Activated CD4-positive, alpha-beta T cell treated with anti-CD3 and anti-CD28 coated beads for 24 hours (primary cell): ENCODE data around the gene H1-8.
"Not testable (repeated sequence)": the region's sequence is repeated elsewhere in the genome, so short reads cannot be mapped to it uniquely, and the experiment has no call there.

ENCODE experiments used
- DNase-seq, 2 donors: peaks; one replicate each; pipeline ENCODE4 v3.0.0-alpha.2; 2020; ENCODE audit warnings: low read depth in 2 of 2

Gene H1-8

DNA sequence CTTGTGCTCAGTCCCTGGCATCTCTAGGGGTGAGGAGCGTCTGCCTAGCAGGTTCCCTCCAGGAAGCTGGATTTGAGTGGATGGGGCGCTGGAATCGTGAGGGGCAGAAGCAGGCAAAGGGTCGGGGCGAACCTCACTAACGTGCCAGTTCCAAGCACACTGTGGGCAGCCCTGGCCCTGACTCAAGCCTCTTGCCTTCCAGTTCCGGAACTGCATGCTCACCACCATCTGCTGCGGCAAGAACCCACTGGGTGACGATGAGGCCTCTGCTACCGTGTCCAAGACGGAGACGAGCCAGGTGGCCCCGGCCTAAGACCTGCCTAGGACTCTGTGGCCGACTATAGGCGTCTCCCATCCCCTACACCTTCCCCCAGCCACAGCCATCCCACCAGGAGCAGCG, 9.6 kb upstream of the H1-8 start:
- no peak for DNase-seq

DNA sequence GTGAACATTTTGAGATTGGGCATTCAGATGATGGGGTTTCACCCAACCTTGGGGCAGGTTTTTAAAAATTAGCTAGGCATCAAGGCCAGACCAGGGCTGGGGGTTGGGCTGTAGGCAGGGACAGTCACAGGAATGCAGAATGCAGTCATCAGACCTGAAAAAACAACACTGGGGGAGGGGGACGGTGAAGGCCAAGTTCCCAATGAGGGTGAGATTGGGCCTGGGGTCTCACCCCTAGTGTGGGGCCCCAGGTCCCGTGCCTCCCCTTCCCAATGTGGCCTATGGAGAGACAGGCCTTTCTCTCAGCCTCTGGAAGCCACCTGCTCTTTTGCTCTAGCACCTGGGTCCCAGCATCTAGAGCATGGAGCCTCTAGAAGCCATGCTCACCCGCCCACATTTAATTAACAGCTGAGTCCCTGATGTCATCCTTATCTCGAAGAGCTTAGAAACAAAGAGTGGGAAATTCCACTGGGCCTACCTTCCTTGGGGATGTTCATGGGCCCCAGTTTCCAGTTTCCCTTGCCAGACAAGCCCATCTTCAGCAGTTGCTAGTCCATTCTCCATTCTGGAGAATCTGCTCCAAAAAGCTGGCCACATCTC, 8.4 kb upstream of the H1-8 start:
- DNase-seq = no peak

DNA sequence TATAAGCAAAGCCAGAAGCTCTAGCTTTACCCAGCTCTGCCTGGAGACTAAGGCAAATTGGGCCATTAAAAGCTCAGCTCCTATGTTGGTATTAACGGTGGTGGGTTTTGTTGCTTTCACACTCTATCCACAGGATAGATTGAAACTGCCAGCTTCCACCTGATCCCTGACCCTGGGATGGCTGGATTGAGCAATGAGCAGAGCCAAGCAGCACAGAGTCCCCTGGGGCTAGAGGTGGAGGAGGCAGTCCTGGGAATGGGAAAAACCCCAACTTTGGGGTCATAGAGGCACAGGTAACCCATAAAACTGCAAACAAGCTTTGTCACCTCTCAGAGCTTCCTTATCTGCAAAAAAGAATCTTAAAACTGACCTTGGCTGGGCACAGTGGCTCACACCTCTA, 7.9 kb upstream of the H1-8 start:
- no peak for DNase-seq

DNA sequence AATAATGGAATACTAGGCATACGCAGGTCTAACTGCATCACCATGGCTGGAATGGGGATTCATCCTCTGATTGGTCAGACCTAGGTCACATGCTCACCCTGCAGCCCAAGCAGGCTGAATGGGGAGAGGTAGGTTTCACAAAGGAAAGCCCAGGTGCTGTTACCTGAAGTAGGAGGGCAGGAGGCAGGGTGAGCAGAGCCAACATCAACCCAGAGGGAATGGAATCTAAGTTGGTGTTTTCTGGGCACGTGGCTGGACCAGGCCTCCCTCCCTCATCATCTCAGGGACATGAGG, 6.7 kb upstream of the H1-8 start:
- no peak for DNase-seq

DNA sequence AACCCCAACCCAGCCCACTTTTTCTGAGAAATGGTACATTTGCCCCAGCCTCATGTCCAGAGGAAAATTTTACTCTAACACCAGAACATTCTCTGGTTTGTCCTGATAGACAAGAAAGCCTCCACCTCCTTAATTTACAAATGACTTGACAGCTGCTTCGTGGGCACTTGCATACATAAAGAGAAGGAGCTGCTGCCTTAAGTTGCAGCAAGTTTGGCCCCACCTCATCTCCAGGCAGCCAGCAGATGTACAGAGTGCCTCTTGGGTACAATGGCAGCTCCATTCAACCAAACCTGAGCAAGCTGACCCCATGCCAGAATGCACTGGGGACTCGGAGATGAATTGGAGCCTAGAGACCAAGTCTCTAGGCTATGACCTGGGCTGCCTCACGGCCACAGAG, 6.2 kb upstream of the H1-8 start:
- no peak for DNase-seq

DNA sequence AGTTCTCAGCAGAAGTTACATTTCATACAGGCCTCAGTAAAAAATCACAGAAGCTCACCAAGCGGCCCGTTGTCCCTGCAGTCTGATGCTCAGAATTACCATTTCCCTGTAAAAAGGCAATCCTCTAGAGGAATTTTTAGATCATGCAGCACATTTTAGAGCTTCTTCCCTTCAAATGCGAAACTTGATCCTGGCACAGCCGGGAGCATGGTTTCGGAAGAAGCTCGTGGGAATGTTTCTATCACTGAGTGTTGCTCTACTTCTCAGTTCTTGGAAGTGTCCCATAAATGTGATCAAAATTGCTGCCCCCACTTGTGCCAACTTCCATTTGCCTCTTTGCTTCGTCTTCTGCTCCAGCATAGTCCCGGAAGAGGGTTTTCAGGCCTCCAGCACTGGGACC, 3.8 kb upstream of the H1-8 start:
- no peak for DNase-seq

DNA sequence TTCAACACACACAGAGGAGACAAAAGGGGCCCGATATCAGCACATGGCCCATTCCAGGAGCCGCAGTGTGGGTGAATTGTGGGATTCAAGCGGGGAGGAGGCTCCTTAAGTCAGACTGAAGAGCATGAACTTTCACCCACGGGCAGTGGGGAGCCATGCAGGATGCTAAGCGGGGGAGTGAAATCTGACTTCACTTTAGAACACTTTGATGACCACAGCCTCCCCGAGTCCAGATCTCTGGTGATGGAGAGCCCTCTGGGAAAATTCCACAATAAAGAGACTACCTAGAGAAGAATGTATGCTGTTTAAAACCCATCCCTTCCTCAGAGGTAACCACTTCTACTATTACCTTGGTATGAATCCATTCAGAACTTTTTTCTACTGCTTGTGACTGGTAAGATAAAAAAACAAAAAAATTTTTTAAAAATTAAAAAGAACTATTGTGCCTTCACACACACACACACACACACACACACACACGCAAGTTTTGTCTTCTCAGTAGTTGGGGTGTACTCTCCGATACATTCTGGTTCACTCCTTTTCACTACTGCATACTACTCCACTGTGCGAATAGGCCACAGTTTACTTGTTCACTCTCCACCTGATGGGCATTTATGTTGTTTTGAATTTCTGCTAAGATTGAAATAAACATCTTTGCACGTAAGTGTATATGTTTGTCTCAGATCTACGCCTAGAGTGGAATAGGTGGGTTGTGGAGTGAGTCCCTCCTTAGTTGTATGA, 2.0 kb upstream of the H1-8 start:
- DNase-seq = no peak

DNA sequence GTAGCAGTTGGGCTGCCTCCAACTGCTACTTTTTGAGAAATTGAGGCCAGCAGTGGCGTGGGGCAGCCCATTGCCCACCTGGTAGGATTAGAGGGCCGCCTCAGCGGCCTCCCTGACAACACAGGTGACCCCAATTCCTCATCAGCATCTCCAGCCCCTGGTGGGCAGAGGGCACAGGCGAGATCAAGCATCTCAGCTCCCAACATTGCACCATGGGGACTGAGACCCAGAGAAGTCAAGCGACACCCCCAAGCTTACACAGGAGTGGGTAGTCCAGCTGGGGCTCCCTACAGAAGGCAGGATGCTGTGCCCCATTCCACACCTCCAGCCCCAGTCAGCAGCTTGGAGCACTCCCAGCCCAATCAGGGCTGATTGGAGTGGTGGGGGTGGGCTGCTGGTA, 228 bp upstream of the H1-8 start:
- no peak for DNase-seq

DNA sequence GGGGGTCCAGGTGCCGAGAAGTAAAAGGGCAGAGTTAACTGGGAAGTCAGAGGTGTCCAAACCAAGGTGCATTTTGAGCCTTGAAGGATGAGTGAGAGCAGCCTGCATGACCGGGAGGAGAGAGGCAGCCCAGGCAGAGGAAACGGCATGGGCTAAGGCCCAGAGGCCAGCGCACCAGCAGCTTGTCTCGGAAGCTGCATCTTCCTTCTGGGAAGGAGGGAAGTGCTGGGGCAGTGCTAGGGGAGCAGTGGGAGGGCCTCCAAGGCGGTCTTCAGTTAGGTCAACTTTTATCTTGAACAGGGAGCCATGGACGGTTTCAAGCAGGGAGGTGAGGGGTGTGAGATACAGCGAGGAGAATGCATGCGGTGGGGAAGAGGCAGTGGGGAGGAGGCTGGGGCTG, 1.0 kb downstream of the H1-8 start:
- no peak for DNase-seq

DNA sequence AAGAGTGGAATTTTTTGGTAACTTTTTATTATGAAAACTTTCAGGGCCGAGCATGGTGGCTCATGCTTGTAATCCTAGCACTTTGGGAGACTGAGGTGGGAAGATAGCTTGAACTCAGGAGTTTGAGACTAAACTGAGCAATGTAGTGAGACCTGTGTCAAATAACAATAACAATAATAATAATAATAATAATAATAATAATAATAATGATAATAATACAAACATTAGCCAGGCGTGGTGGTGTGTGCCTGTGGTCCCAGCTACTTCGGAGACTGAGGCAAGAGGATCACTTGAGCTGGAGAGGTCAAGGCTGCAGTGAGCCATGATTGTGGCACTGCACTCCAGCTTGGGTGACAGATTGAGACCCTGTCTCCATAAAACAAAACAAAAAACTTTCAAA, 3.0 kb downstream of the H1-8 start:
- not testable (repeated sequence) for DNase-seq

DNA sequence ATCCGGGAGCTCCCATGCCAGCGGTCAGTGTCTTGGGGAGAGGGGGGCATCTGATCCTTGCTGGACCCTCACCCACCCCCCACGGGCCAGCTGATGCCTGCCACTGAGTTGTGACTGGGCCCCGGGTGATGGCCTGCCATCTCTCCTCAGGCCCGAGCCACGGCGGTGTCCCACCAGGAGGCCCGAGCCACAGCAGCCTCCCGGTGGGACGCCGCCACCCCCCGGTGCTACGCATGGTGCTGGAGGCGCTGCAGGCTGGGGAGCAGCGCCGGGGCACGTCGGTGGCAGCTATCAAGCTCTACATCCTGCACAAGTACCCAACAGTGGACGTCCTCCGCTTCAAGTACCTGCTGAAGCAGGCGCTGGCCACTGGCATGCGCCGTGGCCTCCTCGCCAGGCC, 4.3 kb downstream of the H1-8 start:
- DNase-seq = no peak

DNA sequence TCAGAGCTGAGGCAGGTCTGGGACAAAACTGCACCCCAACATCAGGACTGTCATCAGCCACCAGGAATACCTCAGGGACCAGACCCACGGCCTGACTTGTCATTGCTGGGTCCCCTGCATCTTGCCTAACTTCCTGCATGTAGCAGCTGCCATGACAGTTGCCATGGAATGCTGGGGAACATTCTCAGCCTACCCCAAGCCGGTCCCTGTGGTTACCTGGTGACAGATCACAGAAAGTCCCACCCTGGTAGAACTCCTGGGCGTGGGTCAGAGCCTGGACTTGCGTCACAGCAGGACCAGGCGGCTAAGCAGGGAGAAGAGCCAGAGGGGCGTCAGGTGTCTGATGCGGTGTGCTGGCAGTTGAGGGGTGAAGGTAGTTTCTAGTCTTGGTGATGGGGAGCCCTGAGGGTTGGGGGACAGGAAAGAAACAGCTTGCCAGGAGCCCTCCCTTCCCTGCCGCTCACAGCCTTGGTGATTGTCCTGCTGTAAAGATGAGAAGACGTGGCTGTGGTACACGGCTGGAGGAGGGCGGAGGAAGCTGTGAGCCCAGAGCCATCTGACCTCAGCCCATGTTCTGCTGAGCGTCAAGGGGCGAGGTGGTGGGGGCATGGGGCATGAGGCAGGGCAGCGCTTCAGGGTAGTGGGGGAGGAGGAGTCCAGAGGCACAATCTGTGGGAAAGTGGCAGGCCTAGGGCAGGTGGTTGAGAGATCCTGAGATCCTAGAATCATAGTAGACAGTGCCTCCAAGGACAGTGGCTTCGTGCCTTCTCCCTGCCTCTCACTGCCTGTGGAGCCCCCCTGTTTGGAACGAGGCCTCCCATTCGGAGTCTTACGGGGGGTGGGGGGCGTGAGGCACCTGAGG, 5.4 kb downstream of the H1-8 start:
- no peak for DNase-seq

DNA sequence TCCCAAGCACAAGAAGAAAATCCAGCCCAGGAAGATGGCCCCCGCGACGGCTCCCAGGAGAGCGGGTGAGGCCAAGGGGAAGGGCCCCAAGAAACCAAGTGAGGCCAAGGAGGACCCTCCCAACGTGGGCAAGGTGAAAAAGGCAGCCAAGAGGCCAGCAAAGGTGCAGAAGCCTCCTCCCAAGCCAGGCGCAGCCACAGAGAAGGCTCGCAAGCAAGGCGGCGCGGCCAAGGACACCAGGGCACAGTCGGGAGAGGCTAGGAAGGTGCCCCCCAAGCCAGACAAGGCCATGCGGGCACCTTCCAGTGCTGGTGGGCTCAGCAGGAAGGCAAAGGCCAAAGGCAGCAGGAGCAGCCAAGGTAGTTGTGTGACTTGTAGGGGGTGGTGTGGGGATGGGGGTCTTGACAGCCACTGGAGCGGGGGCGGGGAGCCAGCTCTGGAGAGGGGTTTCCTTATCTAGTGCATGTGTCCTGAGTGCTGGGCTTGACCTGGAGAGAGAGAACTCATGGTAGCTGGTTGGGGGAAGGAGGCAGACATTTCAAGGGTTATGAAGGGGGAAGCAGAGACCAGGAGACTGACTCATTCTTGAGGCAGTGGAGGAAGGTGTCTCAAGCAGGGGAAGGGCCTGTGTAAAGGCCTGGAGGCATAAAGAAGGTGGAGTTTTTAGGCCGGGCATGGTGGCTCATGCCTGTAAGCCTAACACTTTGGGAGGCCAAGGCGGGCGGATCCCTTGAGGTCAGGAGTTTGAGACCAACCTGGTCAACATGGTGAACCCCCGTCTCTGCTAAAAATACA, 6.2 kb downstream of the H1-8 start:
- no peak for DNase-seq

DNA sequence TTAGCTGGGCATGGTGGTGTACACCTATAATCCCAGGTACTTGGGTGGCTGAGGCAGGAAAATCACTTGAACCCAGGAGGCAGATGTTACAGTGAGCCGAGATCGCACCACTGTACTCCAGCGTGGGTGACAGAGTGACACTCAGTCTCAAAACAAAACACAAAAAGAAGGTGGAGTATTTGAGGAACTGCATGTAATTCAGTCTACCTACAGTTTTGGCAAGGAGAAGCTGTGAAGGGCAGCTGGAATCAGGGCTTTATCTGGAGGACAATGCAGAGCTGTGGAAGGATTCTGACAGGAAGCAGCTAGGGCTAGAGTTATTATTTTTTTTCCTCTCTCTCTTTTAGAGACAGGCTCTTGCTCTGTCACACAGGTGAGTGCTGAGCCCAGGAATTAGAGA, 6.8 kb downstream of the H1-8 start:
- no peak for DNase-seq

DNA sequence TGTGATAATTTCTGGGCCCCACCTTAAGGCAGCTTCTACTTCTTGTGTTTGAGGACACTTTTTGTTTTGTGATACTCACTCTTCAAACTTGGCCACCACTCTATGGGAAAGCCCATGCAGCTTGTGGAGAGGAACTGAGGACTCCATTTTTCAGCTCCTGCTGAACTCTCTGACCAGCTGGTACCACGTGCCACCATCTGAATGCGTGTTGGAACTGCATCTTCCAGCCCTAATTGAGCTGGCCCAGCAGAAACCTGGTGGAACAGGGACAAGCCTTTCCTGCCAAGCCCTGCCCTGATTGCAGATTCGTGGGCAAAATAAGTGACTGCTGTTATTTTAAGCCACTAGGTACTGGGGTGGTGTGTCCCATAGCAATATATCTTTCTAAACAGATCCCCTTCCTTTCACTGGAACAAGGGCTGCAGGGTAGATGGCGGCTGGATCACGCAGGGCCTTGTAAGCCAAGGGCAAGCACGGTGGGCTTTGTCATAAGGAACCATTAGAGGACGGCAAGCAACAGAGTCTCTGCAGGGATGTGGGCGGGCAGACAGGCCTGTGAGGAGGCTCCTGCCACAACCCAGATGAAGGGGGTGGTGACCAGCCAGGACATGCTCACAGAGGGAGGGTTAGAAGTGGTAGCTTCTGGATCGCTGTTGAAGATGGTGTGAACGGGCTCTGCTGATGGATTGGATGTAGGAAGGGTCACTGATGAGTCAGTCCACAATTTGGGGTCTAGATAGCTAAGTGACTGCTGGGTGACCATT, 9.5 kb downstream of the H1-8 start:
- DNase-seq = no peak

DNA sequence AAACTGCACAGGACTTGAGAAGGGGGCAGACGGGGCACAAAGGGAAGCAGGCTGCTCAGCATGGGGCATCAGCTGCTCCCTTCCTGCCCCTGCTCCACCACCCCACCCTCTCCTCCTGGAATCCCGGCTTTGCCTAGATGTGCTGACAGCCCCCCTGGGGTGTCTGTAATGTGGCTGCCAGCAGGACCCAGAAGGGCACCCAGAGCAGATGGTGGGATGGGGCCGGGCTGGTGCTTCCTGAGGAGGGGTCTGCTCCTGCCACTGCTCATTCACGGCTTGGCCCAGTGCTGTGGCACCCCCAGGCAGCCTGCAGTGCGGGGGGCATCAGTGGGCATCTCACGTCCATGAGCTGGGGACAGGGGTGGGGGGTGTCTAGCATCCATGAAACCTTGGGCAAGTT, 10.2 kb downstream of the H1-8 start:
- no peak for DNase-seq

DNA sequence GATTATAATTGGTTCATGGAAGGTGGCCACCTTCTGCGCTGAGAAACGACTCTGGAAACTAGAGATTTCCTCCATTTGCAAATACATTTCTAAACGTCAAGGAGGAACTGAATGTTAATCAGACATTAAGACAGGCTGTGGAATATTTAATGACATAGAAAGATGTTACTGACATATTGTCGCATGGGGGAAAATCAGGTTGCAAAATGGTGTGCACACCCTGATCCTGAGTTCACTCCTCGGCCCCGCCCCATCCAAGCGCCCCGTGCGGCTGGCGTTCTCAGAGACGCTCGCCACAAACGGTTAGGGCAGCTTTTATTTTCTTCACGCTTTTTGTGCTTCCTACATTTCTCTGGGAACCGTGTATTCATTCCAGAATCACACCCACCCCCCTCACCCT, 10.7 kb downstream of the H1-8 start:
- no peak for DNase-seq

DNA sequence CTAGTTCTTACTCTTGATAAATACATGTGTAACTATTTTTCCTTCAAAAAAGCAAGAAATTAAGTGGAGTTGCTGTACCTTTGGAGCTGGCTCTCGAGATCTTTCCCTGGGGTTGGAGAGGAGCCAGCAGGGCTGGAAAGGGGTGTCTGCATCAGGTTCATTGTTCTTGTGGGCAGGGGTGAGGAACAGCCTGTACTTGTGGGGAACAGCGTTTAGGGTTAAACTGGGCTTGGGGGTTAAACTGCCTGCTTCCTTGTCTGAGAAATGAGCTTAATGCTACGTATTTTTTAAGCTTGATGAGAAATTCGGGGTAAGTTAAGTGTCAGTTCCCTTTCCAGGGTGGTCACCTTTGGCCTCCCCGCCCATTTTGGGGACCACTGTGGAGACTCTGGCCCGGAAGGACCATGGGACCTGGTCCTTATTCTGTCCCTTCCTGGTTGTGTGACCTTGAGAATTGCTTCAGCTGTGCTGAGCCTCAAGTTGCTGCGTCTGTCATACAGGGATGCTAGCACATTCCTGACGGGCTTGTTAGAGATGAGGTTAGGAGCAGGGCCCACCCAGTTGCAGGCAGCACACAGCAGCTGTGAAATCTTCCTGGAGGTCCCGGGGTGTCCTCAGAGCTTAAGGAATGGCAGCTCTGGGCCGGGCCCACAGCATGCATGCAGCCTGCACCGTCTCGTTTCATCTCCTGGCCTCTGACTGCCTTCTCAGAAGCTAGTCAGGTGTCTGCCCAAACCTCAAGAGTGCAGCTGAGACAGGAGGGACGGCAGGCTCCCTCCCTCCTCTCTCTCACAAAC, 11.6 kb downstream of the H1-8 start:
- no peak for DNase-seq

DNA sequence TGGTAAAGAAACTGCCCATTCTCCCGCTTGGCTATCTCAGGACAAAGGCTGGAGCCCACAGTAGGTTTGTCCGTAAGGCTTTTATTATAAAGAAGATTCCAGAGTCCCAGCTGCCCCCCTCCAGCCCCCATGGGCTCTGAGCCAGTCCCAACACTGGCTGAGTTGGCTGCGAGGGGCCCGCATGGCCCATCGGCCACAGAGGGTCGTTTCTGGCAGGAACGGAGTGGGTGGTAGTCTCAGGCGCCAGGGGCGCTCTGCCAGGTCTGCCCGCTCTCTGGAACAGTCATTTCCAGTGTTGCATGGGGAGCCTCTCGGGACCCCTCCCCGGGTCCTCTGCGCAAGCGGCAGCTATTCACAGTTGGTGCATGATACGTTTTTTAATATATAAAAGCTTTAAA, 12.2 kb downstream of the H1-8 start:
- DNase-seq = no peak

DNA sequence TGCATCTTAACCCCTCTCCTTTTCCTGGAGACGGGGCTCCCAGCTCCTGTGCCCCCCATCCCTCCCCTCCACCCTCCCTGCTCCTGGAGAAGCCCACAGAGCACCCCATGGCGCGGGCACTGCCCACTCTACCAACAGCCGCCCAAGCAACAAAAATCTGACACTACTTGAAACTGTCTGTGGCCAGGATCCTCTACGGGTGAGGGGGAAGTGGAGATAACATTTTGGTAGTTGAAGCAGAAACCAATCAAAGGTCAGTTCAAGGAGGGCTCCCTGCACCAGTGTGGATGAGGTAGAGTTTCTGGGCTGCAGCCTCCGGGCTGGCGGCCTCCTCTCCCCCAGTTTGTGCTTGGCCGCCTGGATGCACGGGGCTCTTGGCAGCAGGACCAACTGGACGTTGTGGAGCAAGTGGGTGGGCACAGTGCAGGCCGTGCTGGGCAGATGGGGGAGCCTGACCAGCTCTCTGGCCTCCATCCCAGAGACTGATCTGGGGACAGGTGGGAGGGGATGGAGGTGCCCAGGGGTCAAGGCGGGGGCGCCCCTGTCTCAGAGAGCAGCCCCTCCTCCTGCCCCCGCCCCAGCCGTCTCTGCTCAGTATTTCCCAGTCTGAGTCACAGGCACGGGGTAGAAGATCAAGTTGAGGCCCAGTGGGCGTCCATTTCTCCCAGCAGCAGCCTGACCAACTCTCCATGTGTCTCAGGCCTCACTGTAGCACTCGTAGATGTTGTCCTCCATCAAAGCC, 12.8 kb downstream of the H1-8 start:
- no peak for DNase-seq
